Measurements from ENCODE around the gene APBB2. TPM values are rescaled to one million over a fixed set of nuclear protein-coding genes. Genes with fewer than 3 reads are reported as not detected.
"Not testable (repeated sequence)": the region's sequence is repeated elsewhere in the genome, so short reads cannot be mapped to it uniquely, and the experiment has no call there.

Gene APBB2
- polyA plus RNA-seq, 1 donor: 67.7 TPM

- no peak for DNase-seq
Measured at GRCh38 chr4:40825014-40825838, 389.1 kb downstream of the APBB2 start.

DNA sequence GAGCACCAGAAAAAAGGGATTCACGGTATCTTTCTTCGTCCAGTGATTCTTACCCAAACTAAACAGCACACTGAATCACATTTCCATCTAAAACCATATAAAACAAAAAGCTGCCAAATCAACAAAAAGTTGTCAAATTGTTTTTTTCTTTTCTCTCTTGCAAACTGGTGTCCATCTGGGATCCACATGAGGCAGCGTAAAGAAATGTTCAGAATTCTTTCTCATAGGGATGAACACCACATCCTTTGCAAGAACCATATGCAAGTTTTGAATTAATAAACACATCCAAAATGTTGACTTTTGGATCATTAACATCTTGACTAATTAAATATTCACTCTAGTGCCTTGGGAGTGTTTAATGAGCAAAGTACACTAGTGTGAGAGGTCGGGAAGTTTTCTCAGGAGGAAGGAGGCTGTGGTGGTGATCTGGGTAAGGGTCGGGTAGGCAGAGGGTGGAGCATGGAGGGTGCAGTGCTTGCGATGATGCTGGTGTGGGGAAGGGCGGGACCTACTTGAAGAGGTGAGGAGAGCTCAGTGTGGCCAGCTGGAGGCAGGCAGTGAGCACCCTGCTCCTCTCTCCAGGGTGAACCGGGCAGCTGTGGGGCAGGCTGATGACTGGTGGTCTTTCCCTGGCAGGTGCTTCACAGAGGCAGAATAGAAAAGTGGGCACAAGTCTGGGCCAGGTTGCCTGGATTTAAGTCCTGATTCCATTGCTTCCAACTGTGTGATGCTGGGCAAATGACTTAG lies 391.7 kb downstream of the APBB2 start:
- DNase-seq: no peak

DNA sequence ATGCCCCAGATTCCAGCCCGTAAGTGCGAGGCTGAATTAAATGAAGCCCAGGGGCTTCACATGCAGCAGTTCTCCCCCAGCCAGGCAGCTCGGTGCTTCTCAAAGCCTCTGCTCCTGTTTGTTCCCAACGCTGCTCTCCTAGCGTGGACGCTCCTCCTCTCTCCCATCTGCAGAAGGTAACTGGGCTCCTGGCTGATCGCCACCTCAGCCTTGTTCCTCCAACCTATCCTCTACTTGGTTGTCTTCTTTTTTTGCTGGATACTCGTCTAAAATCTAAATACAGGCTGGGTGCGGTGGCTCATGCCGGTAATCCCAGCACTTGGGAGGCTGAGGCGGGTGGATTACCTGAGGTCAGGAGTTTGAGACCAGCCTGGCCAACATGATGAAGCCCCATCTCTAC lies 394.2 kb downstream of the APBB2 start:
- no peak for DNase-seq

DNA sequence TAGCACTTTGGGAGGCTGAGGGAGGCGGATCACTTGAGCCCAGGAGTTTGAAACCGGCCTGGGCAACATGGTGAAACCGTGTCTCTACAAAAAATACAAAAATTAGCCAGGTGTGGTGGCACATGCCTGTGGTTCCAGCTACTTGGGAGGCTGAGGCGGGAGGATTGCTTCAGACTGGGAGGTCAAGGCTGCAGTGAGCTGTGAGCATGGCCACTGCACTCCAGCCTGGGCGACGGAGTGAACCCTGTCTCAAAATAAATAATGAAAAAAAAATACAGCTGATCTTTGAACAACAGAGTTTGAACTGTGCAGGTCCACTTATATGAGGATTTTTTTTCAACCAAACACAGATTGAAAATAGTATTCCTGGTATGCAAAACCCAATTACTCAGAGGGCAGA lies 397.2 kb downstream of the APBB2 start:
- not testable (repeated sequence) for DNase-seq

DNA sequence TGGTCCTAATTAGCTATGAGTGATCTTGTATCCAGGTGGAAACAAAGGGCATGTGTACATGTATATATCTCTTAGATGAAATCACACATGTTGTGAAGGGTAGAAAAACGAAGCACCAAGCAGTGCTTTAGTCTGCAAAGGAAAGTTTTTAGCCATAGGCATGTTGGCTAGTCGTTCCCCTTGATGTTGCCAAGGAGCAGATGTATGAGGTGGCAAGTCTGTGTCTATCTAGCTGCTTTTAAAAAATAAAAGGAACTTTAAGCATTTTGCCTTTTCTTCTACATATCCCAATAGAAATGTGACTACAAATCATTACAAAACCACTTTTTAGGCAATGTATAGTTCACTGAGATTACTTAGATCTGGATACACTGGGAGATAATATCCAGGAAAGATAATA lies 401.5 kb downstream of the APBB2 start:
- no peak for DNase-seq

DNA sequence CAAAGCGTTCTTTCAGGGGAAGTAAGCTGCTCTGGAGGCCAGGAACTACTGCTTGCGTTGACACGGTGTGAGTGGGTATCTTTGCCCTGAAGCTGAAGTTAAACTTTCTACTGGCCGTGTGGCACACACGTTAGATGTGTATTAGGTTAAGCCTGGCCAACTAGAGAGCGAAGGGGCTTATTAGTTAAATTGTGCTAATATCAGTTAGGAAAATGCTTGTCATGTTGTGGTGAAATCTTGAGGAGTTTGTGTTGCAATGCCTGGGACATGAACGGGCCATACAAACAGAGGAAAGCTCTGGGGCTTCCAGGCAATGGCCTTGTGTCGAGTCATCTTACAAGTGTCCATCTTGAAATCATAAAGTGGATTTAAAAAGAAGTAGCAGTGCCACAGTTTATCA lies 402.0 kb downstream of the APBB2 start:
- no peak for DNase-seq

DNA sequence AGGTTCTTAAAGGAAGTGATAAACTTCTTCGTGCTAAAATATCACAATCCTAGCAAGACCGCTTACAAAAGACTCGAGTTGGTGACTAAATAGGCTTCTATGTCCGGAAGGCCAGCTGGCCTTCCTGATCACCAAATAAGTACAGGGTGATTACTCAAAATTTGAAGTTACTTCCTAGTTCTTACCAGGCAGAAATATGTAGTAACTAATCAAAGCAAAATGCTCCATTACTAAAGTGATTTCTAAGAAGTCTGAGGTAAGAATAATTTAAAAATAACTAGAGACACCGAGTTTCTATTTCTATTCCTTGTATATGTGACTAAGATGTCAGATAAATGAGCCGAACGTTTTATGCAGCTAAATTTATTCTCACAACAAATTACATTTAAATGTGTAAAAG lies 402.4 kb downstream of the APBB2 start:
- no peak for DNase-seq

DNA sequence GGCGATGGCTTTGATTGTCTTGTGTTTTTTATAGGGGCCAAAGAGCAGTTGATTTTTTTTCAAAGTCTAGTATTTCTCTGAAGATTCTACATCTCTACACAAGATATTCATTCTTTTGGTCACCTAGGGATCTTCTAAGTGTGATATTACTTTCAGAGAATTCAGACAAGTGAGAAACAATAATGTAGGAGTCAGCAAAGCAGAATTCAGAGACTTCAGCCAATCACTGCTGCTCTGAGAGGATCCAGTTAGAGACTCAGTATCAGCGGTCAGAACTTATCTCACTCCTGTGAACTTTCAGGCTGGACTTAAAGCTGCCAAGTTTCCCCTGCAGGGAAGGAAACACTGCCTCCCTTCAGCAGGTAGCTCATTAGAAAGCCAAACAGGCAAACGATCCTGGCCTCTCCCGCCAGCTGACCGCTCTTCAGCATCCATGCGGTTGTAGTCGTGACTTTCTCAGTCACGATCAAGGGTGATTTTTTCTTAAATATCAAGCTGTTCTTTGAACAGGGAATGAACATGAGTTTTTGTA lies 405.4 kb downstream of the APBB2 start:
- DNase-seq: no peak

DNA sequence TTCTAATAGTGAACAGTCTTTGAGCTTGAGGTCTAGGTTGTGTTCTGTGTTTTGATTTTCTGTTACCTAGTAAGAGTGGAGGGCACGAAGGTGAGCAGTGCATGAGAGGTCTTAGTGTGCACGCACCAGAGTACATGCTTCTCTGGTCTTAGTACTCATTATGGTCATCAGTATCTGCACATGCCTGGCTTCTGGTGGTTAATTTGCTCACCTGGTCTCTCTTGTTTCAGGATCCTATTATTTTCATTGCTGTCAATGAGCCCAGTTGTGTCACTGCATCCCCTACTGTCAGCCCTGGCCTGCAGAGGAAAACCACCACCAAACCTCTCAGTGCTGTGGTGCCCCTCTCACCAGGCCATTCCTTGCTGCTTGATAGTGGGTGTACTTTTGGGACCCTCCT lies 409.7 kb downstream of the APBB2 start:
- no peak for DNase-seq

DNA sequence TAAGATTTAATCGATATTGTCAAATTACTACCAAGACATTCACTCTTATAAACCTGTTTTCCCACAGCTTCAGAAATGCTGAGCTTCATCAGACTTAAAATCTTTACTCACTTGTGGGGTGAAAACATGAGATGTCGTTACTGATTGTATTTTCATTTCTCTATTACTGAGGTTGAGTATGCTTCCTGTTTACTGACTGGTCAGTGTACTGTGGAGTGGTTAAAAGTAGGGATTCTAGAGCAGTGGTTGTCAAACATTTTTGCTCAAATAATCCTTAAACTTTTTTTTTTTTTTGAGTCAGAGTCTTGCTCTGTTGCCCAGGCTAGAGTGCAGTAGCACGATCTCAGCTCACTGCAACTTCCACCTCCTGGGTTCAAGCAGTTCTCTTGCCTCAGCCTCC lies 414.3 kb downstream of the APBB2 start:
- no peak for DNase-seq

GRCh38 chr4:40789771-40790170 lies 424.6 kb downstream of the APBB2 start:
- no peak for DNase-seq

DNA sequence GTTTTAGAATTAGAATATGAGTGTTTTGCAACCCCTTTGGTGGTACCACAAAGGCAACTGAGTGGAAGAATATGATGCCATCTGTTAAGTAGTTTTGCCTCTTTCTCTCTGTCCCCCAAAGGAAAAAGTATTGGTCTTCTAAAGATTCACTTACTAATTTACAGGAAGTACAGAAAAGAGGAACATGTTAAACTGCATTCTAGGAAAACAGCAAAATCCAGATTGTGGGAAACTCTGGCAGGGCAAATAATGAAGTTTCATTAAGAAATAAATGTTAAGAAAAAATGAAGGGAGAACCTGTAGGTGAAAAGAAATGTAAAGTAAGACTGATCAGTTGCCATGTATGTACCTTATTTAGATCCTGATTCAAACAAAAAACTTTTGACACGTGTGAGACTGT lies 425.3 kb downstream of the APBB2 start:
- no peak for DNase-seq

GRCh38 chr4:40788331-40788730 lies 426.0 kb downstream of the APBB2 start:
- no peak for DNase-seq

- no peak for DNase-seq
Measured at GRCh38 chr4:40785727-40786126, 428.6 kb downstream of the APBB2 start.

DNA sequence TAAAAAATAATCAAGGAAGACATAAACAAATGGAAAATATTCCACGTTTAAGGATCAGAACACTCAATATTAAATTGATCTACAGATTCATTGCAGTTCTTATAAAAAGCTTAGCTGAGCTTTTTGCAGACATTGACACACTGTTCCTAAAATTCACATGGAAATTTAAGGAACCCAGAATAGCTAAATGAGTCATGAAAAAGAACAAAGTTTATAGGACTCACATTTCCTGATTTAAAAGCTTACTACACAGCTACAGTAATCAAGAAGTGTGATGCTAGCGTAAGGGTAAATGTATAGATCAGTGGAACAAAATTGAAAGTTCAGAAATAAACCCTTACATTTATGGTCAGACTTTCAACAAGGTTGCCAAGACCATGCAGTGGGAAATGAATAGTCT lies 431.5 kb downstream of the APBB2 start:
- no peak for DNase-seq

DNA sequence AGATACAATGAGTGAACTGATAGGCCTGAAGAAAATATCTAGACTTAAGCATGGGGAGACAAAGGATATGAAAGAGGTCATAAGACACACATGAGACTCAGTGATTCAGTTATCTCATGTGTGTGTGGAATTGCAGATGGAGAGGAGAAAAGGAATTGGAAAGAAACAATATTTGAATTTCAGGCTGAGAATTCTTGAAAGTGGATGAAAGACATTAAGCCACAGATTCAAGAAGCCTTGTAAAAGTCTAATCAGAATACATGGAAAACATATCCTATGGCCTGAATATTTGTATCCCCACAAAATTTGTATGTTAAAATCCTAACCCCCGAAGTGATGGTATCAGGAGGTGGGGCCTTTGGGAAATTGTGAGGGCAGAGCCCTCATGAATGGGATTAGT lies 436.3 kb downstream of the APBB2 start:
- DNase-seq: no peak

GRCh38 chr4:40769266-40769665 lies 445.1 kb downstream of the APBB2 start:
- DNase-seq: no peak

DNA sequence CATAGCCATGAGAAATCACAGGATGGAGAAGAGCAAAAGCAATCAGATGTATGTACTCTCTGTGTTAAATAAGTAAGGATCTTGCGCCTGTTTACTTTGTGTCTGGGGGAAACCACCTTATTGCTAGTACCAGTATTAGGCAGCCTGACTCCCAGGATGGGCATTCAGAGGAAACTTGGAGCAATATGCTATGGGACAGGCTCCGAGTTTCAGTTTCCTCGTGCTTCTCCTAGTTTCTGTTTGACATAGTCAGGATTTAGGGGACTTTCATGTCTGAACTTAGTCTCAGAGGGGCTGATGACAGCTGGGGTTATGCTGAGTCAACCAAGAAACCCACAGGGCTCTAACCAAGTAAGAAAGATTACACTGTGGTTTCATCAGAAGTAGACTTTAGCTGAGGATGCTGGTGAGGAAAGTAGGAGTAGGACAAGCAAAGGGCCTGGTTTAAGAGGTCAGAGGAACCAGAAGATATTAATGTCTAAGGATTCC lies 451.1 kb downstream of the APBB2 start:
- DNase-seq: no peak

Other genes with a start within 250 kb of the APBB2 start
- 99.9 TPM for gene UCHL1, start 42.4 kb upstream of the APBB2 start, polyA plus RNA-seq (ENCODE audit: insufficient read length)

Measured in left kidney (tissue), 2 donors.